ENCODE data around the gene FBLN2. TPM values are rescaled to one million over a fixed set of nuclear protein-coding genes. Genes with fewer than 3 reads are reported as not detected.

FBLN2 gene
- total and polyA plus RNA-seq, 2 of the 4 experiments (the other 2 are of a cell fraction), result 11.8 to 60.8 TPM

- Histone ChIP-seq H3K36me3 (ENCODE audit: control insufficient read depth, insufficient read depth, low read length) (no peaks in the 10 kb centered on the region), H2AK5ac (ENCODE audit: low read depth, low read length) (no peak overlapping the region), H4K5ac (ENCODE audit: low read depth, low read length) (no peak overlapping the region), H3K4me3 (ENCODE audit: insufficient read depth, low read depth, low read length) (no peak overlapping the region), H3K27ac (ENCODE audit: insufficient read depth, low read length) (no peak overlapping the region), H3K9me3 (ENCODE audit: control insufficient read depth, insufficient read depth, low read length) (no peaks in the 10 kb centered on the region), H3K4me2 (ENCODE audit: low read depth, low read length) (no peak overlapping the region), H2BK120ac (ENCODE audit: low read depth, low read length) (no peak overlapping the region), H3K23ac (ENCODE audit: low read depth, low read length) (no peak overlapping the region), H4K91ac (ENCODE audit: insufficient read depth, low read depth, low read length) (no peak overlapping the region), H2AK9ac (replicated peaks; ENCODE audit: low read depth, low read length, poor library complexity) (no peak overlapping the region), H3K4me1 (ENCODE audit: control insufficient read depth, insufficient read depth, low read length) (peaks cover 2% of the 10 kb centered on the region; the same call in 1 of the 2 replicates), H3K56ac (ENCODE audit: extremely low read depth, insufficient read depth, low read length) (no peak overlapping the region), H3K9ac (ENCODE audit: low read depth, low read length) (no peak overlapping the region), H3K9me1 (ENCODE audit: insufficient read depth, low read length) (no peaks in the 10 kb centered on the region), H3K4ac (ENCODE audit: low read depth, low read length) (no peak overlapping the region), H3K18ac (ENCODE audit: low read depth, low read length) (no peak overlapping the region), H2BK20ac (ENCODE audit: low read depth, low read length) (no peak overlapping the region), H2BK5ac (ENCODE audit: low read depth, low read length, poor library complexity, severe bottlenecking) (no peak overlapping the region), H3K27me3 (ENCODE audit: control insufficient read depth, insufficient read depth, low read length) (no peaks in the 10 kb centered on the region), H2AFZ (replicated peaks; ENCODE audit: low read length, poor library complexity) (no peak overlapping the region), H4K8ac (ENCODE audit: low read depth in 2 of 2, low read length in 2 of 2) (no peak overlapping the region), H3K79me1 (ENCODE audit: low read depth in 1 of 2, low read length in 2 of 2) (no peaks in the 10 kb centered on the region), H3K14ac (replicated peaks; ENCODE audit: low read depth, low read length) (no peak overlapping the region), H4K20me1 (ENCODE audit: insufficient read depth, low read length) (no peaks in the 10 kb centered on the region), H2BK15ac (ENCODE audit: low read depth, low read length) (no peak overlapping the region)
- intact Hi-C loops (cut with micrococcal nuclease), result no loop called here
- CTCF ChIA-PET, result no interaction called here
- BruUV-seq (replicated peaks), result no TSS peak
- no peak for DNase-seq
- in situ Hi-C loops (cut with MboI; ENCODE audit: low sequenced_read_pairs), result no loop called here
- ATAC-seq (ENCODE audit: low read depth), result no peak
- TF ChIP-seq MAFK (IDR thresholded peaks at IDR 0.05; ENCODE audit: low read depth, low read length) (no peak), RAD21 (IDR thresholded peaks at IDR 0.05; ENCODE audit: low read length) (no peak), RFX5 (IDR thresholded peaks at IDR 0.05; ENCODE audit: low read depth, low read length) (no peak), MXI1 (IDR thresholded peaks at IDR 0.05; ENCODE audit: borderline replicate concordance, low read depth, low read length) (no peak), BHLHE40 (IDR thresholded peaks at IDR 0.05; ENCODE audit: low read depth, low read length) (no peak), CTCF (conservative IDR thresholded peaks at IDR 0.05; ENCODE audit: low read depth, low read length) (no peak), MAZ (IDR thresholded peaks at IDR 0.05; ENCODE audit: borderline replicate concordance, low read depth, low read length) (no peak), SMC3 (IDR thresholded peaks at IDR 0.05; ENCODE audit: low read depth, low read length) (no peak), CEBPB (IDR thresholded peaks at IDR 0.05; ENCODE audit: low read depth, low read length) (no peak), ELK1 (IDR thresholded peaks at IDR 0.05; ENCODE audit: borderline replicate concordance, low read depth, low read length) (no peak), CHD1 (IDR thresholded peaks at IDR 0.05; ENCODE audit: low read depth, low read length) (no peak)
- no CpG with 5 or more reads among the region's 14 CpGs for WGBS, 2 experiments (ENCODE audit: extremely low coverage in 2 of 2, insufficient read length in 1 of 2)
- dilution Hi-C loops (cut with HindIII; ENCODE audit: low sequenced_read_pairs, unreplicated experiment), result no loop called here
- POLR2A ChIA-PET (ENCODE audit: unreplicated experiment), result interaction anchor here (0.6 kb wide), 1 partner anchor 594 kb away, joined by 7 read pairs; no protein-coding TSS in a partner anchor
Measured at GRCh38 chr3:13613343-13614190, 64.6 kb downstream of the FBLN2 start.

Data from IMR-90 (cell line).